ENCODE data around the gene NTM.

NTM gene

DNA sequence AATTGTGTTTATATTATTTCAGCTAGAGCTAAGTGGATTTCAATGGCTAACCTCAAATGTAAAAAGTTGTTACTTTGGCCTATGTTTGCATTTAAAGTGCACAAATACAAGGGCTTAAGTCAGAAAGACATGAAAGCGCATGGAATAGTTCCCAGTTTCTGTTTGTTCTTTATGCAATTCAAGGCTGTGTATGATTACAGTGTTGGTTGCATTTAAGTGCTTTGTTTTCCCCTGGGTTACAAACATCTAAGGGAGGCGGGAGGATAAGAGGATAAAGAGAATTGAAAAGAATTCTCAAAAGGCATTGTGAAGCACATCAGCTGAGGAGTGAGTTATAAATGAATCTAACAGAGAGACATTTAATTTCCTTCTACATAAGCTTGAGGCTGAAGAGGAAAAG is 453.4 kb downstream of the NTM start:
- peak; percentile 35 for DNase-seq (ENCODE audit: low read depth)
- no peak overlapping the region for H3K4me3 ChIP-seq (ENCODE audit: low read depth, low read length)
- TF ChIP-seq, protein P1, sequence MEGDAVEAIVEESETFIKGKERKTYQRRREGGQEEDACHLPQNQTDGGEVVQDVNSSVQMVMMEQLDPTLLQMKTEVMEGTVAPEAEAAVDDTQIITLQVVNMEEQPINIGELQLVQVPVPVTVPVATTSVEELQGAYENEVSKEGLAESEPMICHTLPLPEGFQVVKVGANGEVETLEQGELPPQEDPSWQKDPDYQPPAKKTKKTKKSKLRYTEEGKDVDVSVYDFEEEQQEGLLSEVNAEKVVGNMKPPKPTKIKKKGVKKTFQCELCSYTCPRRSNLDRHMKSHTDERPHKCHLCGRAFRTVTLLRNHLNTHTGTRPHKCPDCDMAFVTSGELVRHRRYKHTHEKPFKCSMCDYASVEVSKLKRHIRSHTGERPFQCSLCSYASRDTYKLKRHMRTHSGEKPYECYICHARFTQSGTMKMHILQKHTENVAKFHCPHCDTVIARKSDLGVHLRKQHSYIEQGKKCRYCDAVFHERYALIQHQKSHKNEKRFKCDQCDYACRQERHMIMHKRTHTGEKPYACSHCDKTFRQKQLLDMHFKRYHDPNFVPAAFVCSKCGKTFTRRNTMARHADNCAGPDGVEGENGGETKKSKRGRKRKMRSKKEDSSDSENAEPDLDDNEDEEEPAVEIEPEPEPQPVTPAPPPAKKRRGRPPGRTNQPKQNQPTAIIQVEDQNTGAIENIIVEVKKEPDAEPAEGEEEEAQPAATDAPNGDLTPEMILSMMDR (IDR thresholded peaks at IDR 0.05; ENCODE audit: control insufficient read depth, extremely low read depth, insufficient read depth) = no peak

DNA sequence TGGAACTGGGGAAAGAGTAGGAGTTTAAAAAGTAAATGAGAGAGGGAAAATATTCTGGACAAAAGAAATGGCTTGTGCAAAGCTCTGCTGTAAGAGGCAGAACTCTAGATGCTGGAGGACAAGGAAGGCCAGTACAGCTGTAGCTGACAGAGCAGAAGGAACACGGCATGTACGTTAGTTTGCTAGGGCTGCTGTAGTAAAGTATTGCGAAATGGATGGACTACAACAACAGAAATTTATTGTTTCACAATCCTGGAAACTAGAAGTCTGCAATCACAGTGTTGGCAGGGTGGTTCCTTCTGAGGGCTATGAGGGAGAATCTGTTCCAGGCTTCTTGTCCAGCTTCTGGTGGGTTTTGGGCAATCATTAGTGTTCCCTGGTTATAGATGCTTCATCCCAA is 454.4 kb downstream of the NTM start:
- TF ChIP-seq, protein P1 (IDR thresholded peaks at IDR 0.05; ENCODE audit: control insufficient read depth, extremely low read depth, insufficient read depth) = no peak

DNA sequence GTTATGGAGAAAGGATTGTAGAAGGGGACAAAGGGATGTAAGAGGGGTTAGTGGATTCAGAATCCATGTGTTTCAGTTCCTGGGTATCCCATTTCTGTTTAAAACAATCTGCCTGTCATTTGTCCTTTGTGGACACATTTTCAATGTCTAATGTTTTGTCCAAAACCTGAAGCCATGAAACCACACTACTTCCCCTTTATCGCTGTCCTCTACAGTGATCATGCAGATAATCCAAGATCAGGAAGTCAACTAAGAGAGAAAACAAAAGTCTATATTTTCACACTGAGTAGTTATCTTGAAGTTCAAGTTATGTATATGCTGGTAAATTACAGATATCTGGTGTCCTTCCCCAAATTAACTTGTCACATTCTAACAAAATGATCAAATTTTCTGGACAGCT is 457.0 kb downstream of the NTM start:
- DNase-seq (ENCODE audit: low read depth) = no peak
- no peak overlapping the region for H3K4me3 ChIP-seq (ENCODE audit: low read depth, low read length)
- TF ChIP-seq, protein P1 (IDR thresholded peaks at IDR 0.05; ENCODE audit: control insufficient read depth, extremely low read depth, insufficient read depth) = no peak

More for the DNA sequence above, 454.4 kb downstream of the NTM start:
- DNase-seq (ENCODE audit: low read depth) = no peak
- H3K4me3 ChIP-seq (ENCODE audit: low read depth, low read length) = no peak overlapping the region

DNA sequence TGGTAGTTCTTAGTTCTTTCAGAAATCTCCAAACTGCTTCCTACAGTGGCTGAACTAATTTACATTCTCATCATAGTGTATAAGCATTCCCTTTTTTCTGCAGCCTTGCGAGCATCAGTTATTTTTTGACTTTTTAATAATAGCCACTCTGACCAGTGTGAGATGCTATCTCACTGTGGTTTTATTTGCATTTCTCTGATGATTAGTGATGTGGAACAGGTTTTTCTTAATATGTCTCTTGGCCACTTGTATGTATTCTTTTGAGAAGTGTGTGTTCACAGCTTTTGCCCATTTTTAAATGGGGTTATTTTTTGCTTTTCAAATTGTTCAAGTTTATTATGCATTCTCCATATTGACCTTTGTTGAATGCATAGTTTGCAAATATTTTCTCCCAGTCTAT is 459.3 kb downstream of the NTM start:
- TF ChIP-seq, protein P1 (IDR thresholded peaks at IDR 0.05; ENCODE audit: control insufficient read depth, extremely low read depth, insufficient read depth) = no peak
- no peak for DNase-seq (ENCODE audit: low read depth)
- H3K4me3 ChIP-seq (ENCODE audit: low read depth, low read length) = no peak overlapping the region

DNA sequence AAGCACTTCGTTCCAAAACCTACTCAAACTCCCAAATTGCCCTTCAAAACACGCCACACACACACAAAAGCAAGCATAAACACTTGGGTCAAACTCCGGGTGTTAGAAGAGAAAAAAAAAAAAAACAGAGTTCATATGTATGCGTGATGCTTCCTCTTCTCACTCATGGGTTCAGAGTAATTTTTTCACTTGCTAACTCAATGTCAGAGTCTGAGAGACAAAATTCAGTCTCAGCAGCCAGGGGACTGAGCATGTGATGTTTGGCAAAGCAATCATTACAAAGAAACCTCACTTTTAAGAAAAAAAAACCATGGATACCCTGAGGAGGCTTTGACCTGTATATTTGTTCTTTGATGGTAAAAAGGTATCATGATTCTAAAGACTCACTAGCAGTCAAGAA is 461.7 kb downstream of the NTM start:
- TF ChIP-seq, protein P1 (IDR thresholded peaks at IDR 0.05; ENCODE audit: control insufficient read depth, extremely low read depth, insufficient read depth) = no peak
- no peak for DNase-seq (ENCODE audit: low read depth)

DNA sequence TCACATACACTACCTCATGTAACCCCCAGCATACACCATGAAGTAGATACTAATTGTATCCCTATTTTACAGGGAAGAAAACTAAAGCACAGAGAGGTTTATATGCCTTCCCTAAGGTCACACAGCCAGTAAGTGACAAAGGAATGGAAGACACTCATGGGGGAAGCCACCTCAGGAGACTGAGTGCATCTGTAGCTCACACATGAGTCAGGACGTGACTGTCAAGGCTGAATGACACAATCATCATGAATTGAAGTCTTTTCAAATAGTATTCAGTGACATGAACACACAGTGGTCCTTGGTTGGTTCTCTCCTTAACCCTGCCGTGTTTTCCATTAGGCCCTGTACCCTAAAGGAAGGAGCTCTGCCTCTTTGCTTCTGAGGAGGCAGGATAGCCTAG is 463.0 kb downstream of the NTM start:
- H3K4me3 ChIP-seq (ENCODE audit: low read depth, low read length) = no peak overlapping the region
- DNase-seq (ENCODE audit: low read depth) = no peak
- TF ChIP-seq, protein P1 (IDR thresholded peaks at IDR 0.05; ENCODE audit: control insufficient read depth, extremely low read depth, insufficient read depth) = no peak

More for the DNA sequence above, 461.7 kb downstream of the NTM start:
- H3K4me3 ChIP-seq (ENCODE audit: low read depth, low read length) = no peak overlapping the region

DNA sequence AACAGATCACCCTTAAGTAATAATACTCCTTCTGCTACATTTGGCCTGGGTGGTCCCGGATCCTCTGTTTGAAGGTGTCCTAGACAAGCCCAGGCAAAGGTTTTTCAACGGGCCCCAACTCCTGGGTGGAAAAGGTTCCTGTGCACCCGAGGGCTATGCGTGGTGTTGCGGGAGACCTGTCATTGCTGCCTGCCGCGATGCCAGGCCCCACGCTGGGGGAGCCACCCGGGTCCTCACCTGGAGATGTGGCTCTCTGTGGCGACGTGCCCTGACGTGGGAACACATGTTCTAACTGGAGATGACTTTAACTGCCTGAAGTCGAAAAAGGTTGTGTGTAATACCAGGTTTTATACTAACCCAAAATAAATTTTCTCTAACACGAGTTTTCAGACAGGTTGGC is 467.1 kb downstream of the NTM start:
- no peak for DNase-seq (ENCODE audit: low read depth)

More for the DNA sequence above, 467.1 kb downstream of the NTM start:
- TF ChIP-seq, protein P1 (IDR thresholded peaks at IDR 0.05; ENCODE audit: control insufficient read depth, extremely low read depth, insufficient read depth) = no peak
- H3K4me3 ChIP-seq (ENCODE audit: low read depth, low read length) = no peak overlapping the region
